ENCODE results near the gene PCIF1.
A peak's percentile ranks its signal among the peaks of the same experiment; 100 is the strongest.

The PCIF1 gene

GRCh38 chr20:45971675-45972499 lies 37.4 kb downstream of the PCIF1 start, which contains the start of gene ZNF335:
Gene ZNF335, minus strand, starts transcription at chr20:45972203. Its CDS starts 793 bp downstream, at chr20:45971410.
- CTCF ChIA-PET = interaction anchor here (0.5 to 3.4 kb wide), 10 partner anchors 10 to 643 kb away, joined by 3 to 24 read pairs (median 4); no protein-coding TSS in a partner anchor
- TF ChIP-seq ZNF843 (tag by site-specific recombination; IDR thresholded peaks at IDR 0.05) (peak; percentile 68), ZNF433 (tag by site-specific recombination; IDR thresholded peaks at IDR 0.05; ENCODE audit: low read depth) (0 out of 2 replicates have a peak, but pooled peaks have one; percentile 30), ZNF610 (tag by site-specific recombination; IDR thresholded peaks at IDR 0.05; ENCODE audit: borderline replicate concordance) (peak; percentile 92), ZNF596 (tag by site-specific recombination; IDR thresholded peaks at IDR 0.05) (no peak; the same call in 1 of the 2 replicates), ZNF529 (tag by site-specific recombination; IDR thresholded peaks at IDR 0.05; ENCODE audit: insufficient replicate concordance) (no peak), ZNF768 (tag by site-specific recombination; IDR thresholded peaks at IDR 0.05) (no peak), ZNF184 (tag by site-specific recombination; IDR thresholded peaks at IDR 0.05) (peak; percentile 78; the same call in 1 of the 2 replicates), ZNF280C (tag by site-specific recombination; IDR thresholded peaks at IDR 0.05) (no peak), ZNF404 (tag by site-specific recombination; IDR thresholded peaks at IDR 0.05) (peak; percentile 39; the same call in 1 of the 2 replicates), ZNF174 (tag by site-specific recombination; IDR thresholded peaks at IDR 0.05) (peak; percentile 83; the same call in 1 of the 2 replicates), ZNF785 (tag by site-specific recombination; IDR thresholded peaks at IDR 0.05) (peak; percentile 67; the same call in 1 of the 2 replicates), ZNF776 (tag by site-specific recombination; IDR thresholded peaks at IDR 0.05; ENCODE audit: borderline replicate concordance) (no peak), ZNF707 (tag by site-specific recombination; IDR thresholded peaks at IDR 0.05) (peak; percentile 36; the same call in 1 of the 2 replicates), MZF1 (tag by site-specific recombination; IDR thresholded peaks at IDR 0.05; ENCODE audit: borderline replicate concordance) (no peak), ZNF837 (tag by site-specific recombination; IDR thresholded peaks at IDR 0.05) (no peak), ZBTB11 (tag by site-specific recombination; conservative IDR thresholded peaks at IDR 0.05; ENCODE audit: low read depth) (peak; percentile 77), ZNF324 (tag by site-specific recombination; IDR thresholded peaks at IDR 0.05) (peak; percentile 100), ZNF112 (tag by site-specific recombination; IDR thresholded peaks at IDR 0.05) (no peak), ZNF24 (tag by site-specific recombination; IDR thresholded peaks at IDR 0.05) (peak; percentile 97), ZNF302 (tag by site-specific recombination; IDR thresholded peaks at IDR 0.05; ENCODE audit: low read depth) (0 out of 2 replicates have a peak, but pooled peaks have one; percentile 67), ZNF629 (tag by site-specific recombination; IDR thresholded peaks at IDR 0.05) (peak; percentile 100), WT1 (tag by site-specific recombination; IDR thresholded peaks at IDR 0.05) (peak; percentile 71), ZNF157 (tag by site-specific recombination; IDR thresholded peaks at IDR 0.05) (no peak), KLF10 (tag by site-specific recombination; IDR thresholded peaks at IDR 0.05) (peak; percentile 94), ZNF571 (tag by site-specific recombination; IDR thresholded peaks at IDR 0.05) (no peak), ZNF274 (IDR thresholded peaks at IDR 0.05; ENCODE audit: low read length) (no peak), ZNF274 (tag by site-specific recombination; IDR thresholded peaks at IDR 0.05; ENCODE audit: borderline replicate concordance) (no peak), ZNF280D (tag by site-specific recombination; IDR thresholded peaks at IDR 0.05) (peak; percentile 91), IKZF3 (tag by site-specific recombination; IDR thresholded peaks at IDR 0.05) (peak; percentile 83; the same call in 1 of the 2 replicates), ZNF747 (tag by site-specific recombination; IDR thresholded peaks at IDR 0.05) (no peak)

More at GRCh38 chr20:45971675-45972499, 37.4 kb downstream of the PCIF1 start, which contains the start of gene ZNF335:
- H3K4me1 ChIP-seq (ENCODE audit: control insufficient read depth, insufficient read depth, low read length) = no peaks in the 10 kb centered on the region
- peaks cover 0 to 39% of the 10 kb centered on the region in 2 experiments; a peak in 2 of 3 replicates for H3K36me3 ChIP-seq (ENCODE audit: control insufficient read depth in 2 of 2, insufficient read depth in 1 of 2, low read length in 2 of 2)
- peak within 1 kb of the TSS; percentile 92 for H3K27ac ChIP-seq (ENCODE audit: extremely low read depth, low read depth, low read length)
- POLR2A ChIA-PET = interaction anchor here (0.9 to 1.9 kb wide), 6 partner anchors 11 to 138 kb away, joined by 3 to 7 read pairs (median 4); partner anchors contain the start of genes PCIF1 and SNX21
- H3K4me3 ChIP-seq (ENCODE audit: low read depth, low read length) = peak within 1 kb of the TSS; percentile 90
- no peaks in the 10 kb centered on the region for H3K9me3 ChIP-seq (ENCODE audit: control insufficient read depth, insufficient read depth, low read depth, low read length)

Data from HEK293 (cell line).